GM23338 (cell line): ENCODE results near the gene TNS3. TPM values are rescaled to one million over a fixed set of nuclear protein-coding genes. Genes with fewer than 3 reads are reported as not detected.

ENCODE experiments used
- ATAC-seq: fragments of 200-7000 bp; cut with Tn5 transposase; 3 replicates; pipeline ENCODE4 v1.9.1; 2020
- DNase-seq: peaks from one replicate; pipeline ENCODE4 v3.0.0-alpha.2; 2015; ENCODE audit warnings: low spot score
- H2AFZ ChIP-seq: fragments of 200-600 bp; sonication (generic); 2 replicates; pipeline ENCODE4 v1.8.0; 2016; ENCODE audit warnings: antibody characterized with exemption, mild to moderate bottlenecking, moderate library complexity
- H3F3A ChIP-seq: fragments of 200-600 bp; sonication (generic); replicated peaks from 2 replicates; pipeline ENCODE4 v1.8.0; 2017; ENCODE audit warnings: antibody characterized with exemption, mixed run types, low read depth
- H3K27ac ChIP-seq: fragments of 200-600 bp; sonication (generic); 2 replicates; pipeline ENCODE4 v1.6.1; 2016; ENCODE audit warnings: low read depth
- H3K27me3 ChIP-seq: fragments of 200-600 bp; sonication (generic); 2 replicates; pipeline ENCODE4 v1.8.0; 2016; ENCODE audit warnings: mild to moderate bottlenecking, mixed run types, moderate library complexity; ENCODE audit not compliant: insufficient read depth
- H3K36me3 ChIP-seq: fragments of 200-600 bp; sonication (generic); 2 replicates; pipeline ENCODE4 v1.8.0; 2016; ENCODE audit warnings: mild to moderate bottlenecking; ENCODE audit not compliant: insufficient read depth
- H3K4me1 ChIP-seq: fragments of 200-600 bp; sonication (generic); 2 replicates; pipeline ENCODE4 v1.8.0; 2016; ENCODE audit warnings: mild to moderate bottlenecking, moderate library complexity; ENCODE audit not compliant: insufficient read depth
- H3K4me2 ChIP-seq: fragments of 200-600 bp; sonication (generic); 2 replicates; pipeline ENCODE4 v1.7.1; 2017; ENCODE audit warnings: mixed run types
- H3K4me3 ChIP-seq: fragments of 200-600 bp; sonication (generic); 2 replicates; pipeline ENCODE4 v1.6.1; 2016; ENCODE audit warnings: mixed run types
- H3K79me2 ChIP-seq: fragments of 200-600 bp; sonication (generic); replicated peaks from 2 replicates; pipeline ENCODE4 v1.8.0; 2017; ENCODE audit warnings: mild to moderate bottlenecking; ENCODE audit not compliant: insufficient read depth
- H3K9me2 ChIP-seq: fragments of 200-600 bp; sonication (generic); 2 replicates; pipeline ENCODE4 v1.8.0; 2017; ENCODE audit not compliant: insufficient read depth
- H4K20me1 ChIP-seq: fragments of 200-600 bp; sonication (generic); replicated peaks from 2 replicates; pipeline ENCODE4 v1.8.0; 2017; ENCODE audit warnings: mild to moderate bottlenecking; ENCODE audit not compliant: insufficient read depth
- H3K27ac Mint-ChIP-seq: 2 replicates; pipeline ENCODE4 v1.8.0; 2020; ENCODE audit warnings: inconsistent platforms, mild to moderate bottlenecking, moderate library complexity, mixed read lengths
- H3K27me3 Mint-ChIP-seq: 3 replicates; pipeline ENCODE4 v1.8.0; 2022; ENCODE audit warnings: low read depth, mild to moderate bottlenecking, moderate library complexity, mixed read lengths, inconsistent platforms; ENCODE audit not compliant: insufficient read depth, poor library complexity
- H3K36me3 Mint-ChIP-seq: 3 replicates; pipeline ENCODE4 v1.8.0; 2021; ENCODE audit warnings: low read depth, mild to moderate bottlenecking, inconsistent platforms, moderate library complexity, mixed read lengths
- H3K4me1 Mint-ChIP-seq: 3 replicates; pipeline ENCODE4 v1.8.0; 2020; ENCODE audit warnings: mild to moderate bottlenecking, inconsistent platforms, mixed read lengths
- H3K4me3 Mint-ChIP-seq: 3 replicates; pipeline ENCODE4 v1.8.0; 2021; ENCODE audit warnings: moderate library complexity, mild to moderate bottlenecking, inconsistent platforms, mixed read lengths
- H3K9me3 Mint-ChIP-seq: 3 replicates; pipeline ENCODE4 v1.8.0; 2020; ENCODE audit warnings: moderate library complexity, mild to moderate bottlenecking, inconsistent platforms, mixed read lengths
- NANOG ChIP-seq: IDR thresholded peaks from 2 replicates; pipeline ENCODE4 v1.6.1; 2016; ENCODE audit warnings: antibody characterized with exemption, borderline replicate concordance
- POLR2AphosphoS5 ChIP-seq: IDR thresholded peaks from 2 replicates; pipeline ENCODE4 v1.6.1; 2016; ENCODE audit warnings: antibody characterized with exemption, low read depth
- REST ChIP-seq: IDR thresholded peaks from one replicate; pipeline ENCODE4 v1.6.1; 2018; ENCODE audit warnings: antibody characterized with exemption; ENCODE audit not compliant: unreplicated experiment
- ZNF114 ChIP-seq: fragments of 250-450 bp; sonication (Bioruptor Pico); IDR thresholded peaks from 2 replicates; pipeline ENCODE4 v1.5.0; 2020; ENCODE audit warnings: mild to moderate bottlenecking, moderate library complexity
- ZNF331 ChIP-seq: fragments of 250-450 bp; sonication (Bioruptor Pico); IDR thresholded peaks from 2 replicates; pipeline ENCODE4 v1.5.0; 2020; ENCODE audit warnings: low read depth, mild to moderate bottlenecking, moderate library complexity
- ZNF462 ChIP-seq: fragments of 250-450 bp; sonication (Bioruptor Pico); IDR thresholded peaks from 2 replicates; pipeline ENCODE4 v1.5.0; 2020; ENCODE audit warnings: mild to moderate bottlenecking, moderate library complexity
- polyA plus RNA-seq: library from polyadenylated mRNA; unstranded; fragments of >200 nt; fragmentation: Nextera tagmentation; extraction: Ambion mirVana; gene quantifications from 2 replicates; pipeline ENCODE4 v1.2.1, GENCODE V29; 2016
- total RNA-seq: library from RNA; depleted of rRNA; stranded (reverse); fragments of >200 nt; shearing (Covaris generic); gene quantifications from 2 replicates; pipeline ENCODE4 v1.2.3, GENCODE V29; 2014

TNS3 gene
- total and polyA plus RNA-seq, 2 experiments from 2014 or later: 6.2 to 28.7 TPM

- DNase-seq: peak; percentile 63
- H3K4me3 ChIP-seq: no peak overlapping the region
- no peaks in the 10 kb centered on the region for H3F3A ChIP-seq
- no peak overlapping the region for H3K4me3 Mint-ChIP-seq
- H3K4me1 ChIP-seq: peaks cover 19% of the 10 kb centered on the region
- H3K9me3 Mint-ChIP-seq: peaks cover 6% of the 10 kb centered on the region; the same call in 2 of the 3 replicates
- H3K4me1 Mint-ChIP-seq: peaks cover 47% of the 10 kb centered on the region
- no peak overlapping the region; the same call in 1 of the 2 replicates for H3K27ac Mint-ChIP-seq
- no peaks in the 10 kb centered on the region for H3K9me2 ChIP-seq
- TF ChIP-seq ZNF114 (CRISPR knock-in tag) (no peak), REST (no peak)
- H3K79me2 ChIP-seq: peaks cover 23% of the 10 kb centered on the region
- H2AFZ ChIP-seq: no peak overlapping the region
- H3K27me3 Mint-ChIP-seq: peaks cover 17% of the 10 kb centered on the region
- ATAC-seq: peak; percentile 73
- no peak overlapping the region for H3K4me2 ChIP-seq
- H3K27me3 ChIP-seq: peaks cover 6% of the 10 kb centered on the region; the same call in 1 of the 2 replicates
- peaks cover 4% of the 10 kb centered on the region; the same call in 1 of the 2 replicates for H4K20me1 ChIP-seq
- H3K36me3 ChIP-seq: no peaks in the 10 kb centered on the region
- no peak overlapping the region for H3K27ac ChIP-seq
- H3K36me3 Mint-ChIP-seq: peaks cover 11% of the 10 kb centered on the region
These were observed 93.0 kb downstream of the TNS3 start for GRCh38 chr7:47488969-47489342.

GRCh38 chr7:47488201-47488968 lies 93.5 kb downstream of the TNS3 start:
- Mint-ChIP-seq H3K27me3 (peaks cover 23% of the 10 kb centered on the region), H3K4me3 (no peak overlapping the region), H3K9me3 (peaks cover 9% of the 10 kb centered on the region; the same call in 2 of the 3 replicates), H3K27ac (no peak overlapping the region), H3K36me3 (peaks cover 12% of the 10 kb centered on the region; the same call in 2 of the 3 replicates), H3K4me1 (peaks cover 44% of the 10 kb centered on the region)
- no peaks in the 10 kb centered on the region for H3F3A ChIP-seq
- H3K27ac ChIP-seq: no peak overlapping the region
- ATAC-seq (no peak), DNase-seq (no peak)
- peaks cover 12% of the 10 kb centered on the region for H3K27me3 ChIP-seq
- no peak overlapping the region for H3K4me3 ChIP-seq
- no peaks in the 10 kb centered on the region for H3K9me2 ChIP-seq
- H2AFZ ChIP-seq: no peak overlapping the region
- peak overlapping the region; percentile 11; the same call in 1 of the 2 replicates for H3K4me2 ChIP-seq
- H4K20me1 ChIP-seq: peaks cover 4% of the 10 kb centered on the region; the same call in 1 of the 2 replicates
- peaks cover 19% of the 10 kb centered on the region for H3K4me1 ChIP-seq
- H3K79me2 ChIP-seq: peaks cover 20% of the 10 kb centered on the region; the same call in 1 of the 2 replicates
- H3K36me3 ChIP-seq: no peaks in the 10 kb centered on the region
- TF ChIP-seq ZNF331 (CRISPR knock-in tag) (no peak), POLR2AphosphoS5 (no peak), REST (no peak), ZNF114 (CRISPR knock-in tag) (no peak), ZNF462 (CRISPR knock-in tag) (no peak), NANOG (no peak)
